GM12865 (cell line): ENCODE measurements around the gene ASB2.

Experiments
- DNase-seq: peaks from one replicate; pipeline ENCODE4 v3.0.0; 2010; ENCODE audit warnings: low read depth
- H3K4me3 ChIP-seq: 2 replicates; pipeline ENCODE4 v1.5.1; 2011; ENCODE audit warnings: mild to moderate bottlenecking, low read depth, low read length, control low read depth
- TF ChIP-seq, protein P1 (sequence below): IDR thresholded peaks from 2 replicates; pipeline ENCODE4 v1.5.1; 2011; ENCODE audit warnings: low read length, control low read depth, low read depth, inconsistent platforms; ENCODE audit not compliant: insufficient read depth; ENCODE audit errors: missing control alignments

ASB2 gene

DNA sequence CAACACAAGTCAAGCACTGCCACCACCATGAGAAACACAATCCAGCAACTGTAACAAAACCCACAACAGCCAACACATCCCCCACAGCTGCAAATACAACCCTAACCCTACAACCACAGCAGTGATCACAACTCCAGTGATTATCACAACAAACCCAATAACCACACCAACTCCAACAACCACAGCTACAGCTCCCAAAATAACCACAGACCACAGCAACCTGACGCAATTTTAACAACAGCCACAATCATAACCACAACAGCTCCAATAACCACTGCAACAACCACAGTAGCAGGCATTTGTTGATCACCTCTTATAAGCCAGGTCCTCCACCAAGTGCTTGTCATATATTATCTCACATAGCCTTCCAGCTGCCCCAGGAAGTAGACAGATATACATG is 91.4 kb downstream of the ASB2 start:
- TF ChIP-seq, protein P1, sequence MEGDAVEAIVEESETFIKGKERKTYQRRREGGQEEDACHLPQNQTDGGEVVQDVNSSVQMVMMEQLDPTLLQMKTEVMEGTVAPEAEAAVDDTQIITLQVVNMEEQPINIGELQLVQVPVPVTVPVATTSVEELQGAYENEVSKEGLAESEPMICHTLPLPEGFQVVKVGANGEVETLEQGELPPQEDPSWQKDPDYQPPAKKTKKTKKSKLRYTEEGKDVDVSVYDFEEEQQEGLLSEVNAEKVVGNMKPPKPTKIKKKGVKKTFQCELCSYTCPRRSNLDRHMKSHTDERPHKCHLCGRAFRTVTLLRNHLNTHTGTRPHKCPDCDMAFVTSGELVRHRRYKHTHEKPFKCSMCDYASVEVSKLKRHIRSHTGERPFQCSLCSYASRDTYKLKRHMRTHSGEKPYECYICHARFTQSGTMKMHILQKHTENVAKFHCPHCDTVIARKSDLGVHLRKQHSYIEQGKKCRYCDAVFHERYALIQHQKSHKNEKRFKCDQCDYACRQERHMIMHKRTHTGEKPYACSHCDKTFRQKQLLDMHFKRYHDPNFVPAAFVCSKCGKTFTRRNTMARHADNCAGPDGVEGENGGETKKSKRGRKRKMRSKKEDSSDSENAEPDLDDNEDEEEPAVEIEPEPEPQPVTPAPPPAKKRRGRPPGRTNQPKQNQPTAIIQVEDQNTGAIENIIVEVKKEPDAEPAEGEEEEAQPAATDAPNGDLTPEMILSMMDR = no peak
- no peak for DNase-seq
- no peak overlapping the region for H3K4me3 ChIP-seq
